IMR-90 (cell line): ENCODE data around the gene CHRNA3. TPM values are rescaled to one million over a fixed set of nuclear protein-coding genes. Genes with fewer than 3 reads are reported as not detected.

Source experiments
- ATAC-seq: fragments of 200-7000 bp; cut with Tn5 transposase; 2 replicates; pipeline ENCODE4 v1.9.1; 2020; ENCODE audit warnings: low read depth, mild to moderate bottlenecking, moderate library complexity
- BruUV-seq: library from RNA; stranded (reverse); fragments of 400-500 nt; replicated peaks from 2 replicates; lab custom pipeline; 2021; lab: Mats Ljungman, UMichigan
- CTCF ChIA-PET: fragments of 300-600 bp; formaldehyde crosslinking; extraction: SDS; loops from one replicate; lab custom pipeline; 2021; ENCODE audit warnings: antibody characterized with exemption; lab: Yijun Ruan, JAX
- POLR2A ChIA-PET: fragments of 300-600 bp; sonication (Branson Sonifier 250); formaldehyde crosslinking; loops from one replicate; lab custom pipeline; 2022; ENCODE audit warnings: antibody characterized with exemption; ENCODE audit not compliant: unreplicated experiment; lab: Charles Lee
- DNase-seq: peaks from one replicate; pipeline ENCODE4 v3.0.0; 2013
- H2AFZ ChIP-seq: replicated peaks from 2 replicates; pipeline ENCODE3; 2013; ENCODE audit warnings: low read length, mild to moderate bottlenecking; ENCODE audit not compliant: poor library complexity
- H2AK5ac ChIP-seq: 2 replicates; pipeline ENCODE4 v1.6.1; 2013; ENCODE audit warnings: low read depth, low read length, inconsistent platforms
- H2AK9ac ChIP-seq: replicated peaks from 2 replicates; pipeline ENCODE3; 2013; ENCODE audit warnings: mild to moderate bottlenecking, low read depth, low read length, moderate library complexity; ENCODE audit not compliant: poor library complexity
- H2BK120ac ChIP-seq: 2 replicates; pipeline ENCODE4 v1.6.1; 2013; ENCODE audit warnings: low read depth, low read length, inconsistent platforms
- H2BK15ac ChIP-seq: 3 replicates; pipeline ENCODE4 v1.6.1; 2013; ENCODE audit warnings: low read depth, low read length, inconsistent platforms
- H2BK20ac ChIP-seq: 2 replicates; pipeline ENCODE4 v1.6.1; 2013; ENCODE audit warnings: low read depth, mild to moderate bottlenecking, inconsistent platforms, low read length, moderate library complexity
- H2BK5ac ChIP-seq: 2 replicates; pipeline ENCODE4 v1.6.1; 2013; ENCODE audit warnings: mild to moderate bottlenecking, low read depth, low read length, inconsistent platforms; ENCODE audit not compliant: poor library complexity, severe bottlenecking
- H3K14ac ChIP-seq: replicated peaks from 2 replicates; pipeline ENCODE4 v1.6.1; 2013; ENCODE audit warnings: low read depth, low read length, inconsistent platforms
- H3K18ac ChIP-seq: 2 replicates; pipeline ENCODE4 v1.6.1; 2013; ENCODE audit warnings: low read depth, low read length, control low read depth
- H3K23ac ChIP-seq: 2 replicates; pipeline ENCODE4 v1.6.1; 2013; ENCODE audit warnings: low read depth, low read length, inconsistent platforms
- H3K27ac ChIP-seq: 2 replicates; pipeline ENCODE4 v1.5.1; 2013; ENCODE audit warnings: mild to moderate bottlenecking, control low read depth, low read length; ENCODE audit not compliant: insufficient read depth
- H3K27me3 ChIP-seq: 2 replicates; pipeline ENCODE4 v1.6.1; 2013; ENCODE audit warnings: low read length; ENCODE audit not compliant: control insufficient read depth, insufficient read depth
- H3K36me3 ChIP-seq: 2 replicates; pipeline ENCODE4 v1.6.1; 2013; ENCODE audit warnings: low read length, mixed read lengths; ENCODE audit not compliant: control insufficient read depth, insufficient read depth
- H3K4ac ChIP-seq: 2 replicates; pipeline ENCODE4 v1.6.1; 2013; ENCODE audit warnings: low read depth, low read length, inconsistent platforms
- H3K4me1 ChIP-seq: 2 replicates; pipeline ENCODE4 v1.6.1; 2013; ENCODE audit warnings: low read length, mixed read lengths; ENCODE audit not compliant: control insufficient read depth, insufficient read depth
- H3K4me2 ChIP-seq: 2 replicates; pipeline ENCODE4 v1.6.1; 2013; ENCODE audit warnings: low read depth, mild to moderate bottlenecking, control low read depth, low read length, moderate library complexity
- H3K4me3 ChIP-seq: 2 replicates; pipeline ENCODE4 v1.5.1; 2013; ENCODE audit warnings: low read depth, mild to moderate bottlenecking, control low read depth, low read length, moderate library complexity; ENCODE audit not compliant: insufficient read depth
- H3K56ac ChIP-seq: 2 replicates; pipeline ENCODE4 v1.6.1; 2013; ENCODE audit warnings: low read length, inconsistent platforms; ENCODE audit not compliant: insufficient read depth; ENCODE audit errors: extremely low read depth
- H3K79me1 ChIP-seq, 2 experiments: 2 replicates each; pipeline ENCODE4 v1.6.1; 2013; ENCODE audit warnings: low read length in 2 of 2, inconsistent platforms in 1 of 2, low read depth in 1 of 2
- H3K9ac ChIP-seq: 2 replicates; pipeline ENCODE4 v1.6.1; 2013; ENCODE audit warnings: low read depth, low read length, control low read depth
- H3K9me1 ChIP-seq: 2 replicates; pipeline ENCODE4 v1.6.1; 2013; ENCODE audit warnings: low read length, inconsistent platforms; ENCODE audit not compliant: insufficient read depth
- H3K9me3 ChIP-seq: 2 replicates; pipeline ENCODE4 v1.6.1; 2013; ENCODE audit warnings: low read length; ENCODE audit not compliant: control insufficient read depth, insufficient read depth
- H4K20me1 ChIP-seq: 2 replicates; pipeline ENCODE4 v1.6.1; 2013; ENCODE audit warnings: low read length, inconsistent platforms; ENCODE audit not compliant: insufficient read depth
- H4K5ac ChIP-seq: 2 replicates; pipeline ENCODE4 v1.6.1; 2013; ENCODE audit warnings: mild to moderate bottlenecking, low read depth, low read length, control low read depth
- H4K8ac ChIP-seq, 2 experiments: 2 replicates each; pipeline ENCODE4 v1.6.1; 2013; ENCODE audit warnings: low read depth in 2 of 2, low read length in 2 of 2, control low read depth in 1 of 2, inconsistent platforms in 1 of 2
- H4K91ac ChIP-seq: 2 replicates; pipeline ENCODE4 v1.6.1; 2013; ENCODE audit warnings: low read depth, low read length, inconsistent platforms; ENCODE audit not compliant: insufficient read depth
- BHLHE40 ChIP-seq: fragments of 150-350 bp; IDR thresholded peaks from 2 replicates; pipeline ENCODE4 v1.6.1; 2016; ENCODE audit warnings: mild to moderate bottlenecking, low read depth, low read length
- RAD21 ChIP-seq: IDR thresholded peaks from 2 replicates; pipeline ENCODE4 v1.6.1; 2012; ENCODE audit warnings: low read length, improper control_type of control experiment
- dilution Hi-C: fragments of 300-500 bp; cut with HindIII; formaldehyde crosslinking; loops from one replicate; pipeline ENCODE4 v1.14.3; 2018; ENCODE audit warnings: low sequenced_read_pairs; ENCODE audit not compliant: unreplicated experiment
- in situ Hi-C: fragments of 300-500 bp; cut with MboI; formaldehyde crosslinking; loops from 3 replicates; pipeline ENCODE4 v1.14.3; 2019; ENCODE audit warnings: low sequenced_read_pairs, inconsistent platforms, mixed read lengths
- intact Hi-C: fragments of 100-400 bp; cut with micrococcal nuclease; formaldehyde crosslinking; loops from 2 replicates; pipeline ENCODE4 v1.10.0; 2022
- polyA plus RNA-seq, 3 experiments: library from polyadenylated mRNA; depleted of rRNA; stranded (reverse); fragments of >200 nt; gene quantifications; 2 replicates each; pipeline ENCODE4 v1.2.3, GENCODE V29; 2012; ENCODE audit warnings: low replicate concordance in 1 of 3
- total RNA-seq: library from RNA; depleted of rRNA; stranded (reverse); fragments of >200 nt; gene quantifications from 2 replicates; pipeline ENCODE4 v1.2.3, GENCODE V29; 2012

CHRNA3 gene
- total and polyA plus RNA-seq, 2 of the 4 experiments (the other 2 are of a cell fraction) = not detected

- H3K9me1 ChIP-seq = no peaks in the 10 kb centered on the region
- H3K18ac ChIP-seq = no peak overlapping the region
- no peak overlapping the region for H2BK5ac ChIP-seq
- no peaks in the 10 kb centered on the region for H3K4me1 ChIP-seq
- no peak overlapping the region for H3K4me3 ChIP-seq
- no peak overlapping the region for H2AK5ac ChIP-seq
- H3K79me1 ChIP-seq = no peaks in the 10 kb centered on the region
- peaks cover 19% of the 10 kb centered on the region for H3K27me3 ChIP-seq
- H3K4ac ChIP-seq = no peak overlapping the region
- no peak overlapping the region for H4K8ac ChIP-seq
- H3K14ac ChIP-seq = no peak overlapping the region
- no peak for TF ChIP-seq RAD21
- no peak for TF ChIP-seq BHLHE40
- no peaks in the 10 kb centered on the region for H4K20me1 ChIP-seq
- no peaks in the 10 kb centered on the region for H3K9me3 ChIP-seq
- H3K4me2 ChIP-seq = no peak overlapping the region
- no peak overlapping the region for H3K27ac ChIP-seq
- dilution Hi-C loops (no loop called here), intact Hi-C loops (no loop called here), in situ Hi-C loops (no loop called here)
- no peak overlapping the region for H2BK120ac ChIP-seq
- H2BK15ac ChIP-seq = no peak overlapping the region
- no peak overlapping the region for H4K5ac ChIP-seq
- H3K36me3 ChIP-seq = no peaks in the 10 kb centered on the region
- no peak overlapping the region for H2BK20ac ChIP-seq
- ChIA-PET CTCF (no interaction called here), POLR2A (no interaction called here)
- H2AK9ac ChIP-seq = no peak overlapping the region
- no TSS peak for BruUV-seq
- H4K91ac ChIP-seq = no peak overlapping the region
- DNase-seq (no peak), ATAC-seq (no peak)
- H2AFZ ChIP-seq = no peak overlapping the region
- H3K9ac ChIP-seq = no peak overlapping the region
- H3K23ac ChIP-seq = no peak overlapping the region
- H3K56ac ChIP-seq = no peak overlapping the region
Measured at GRCh38 chr15:78658823-78659222, 38.0 kb upstream of the CHRNA3 start.
